Measurements from ENCODE around the gene MAN1B1. TPM values are rescaled to one million over a fixed set of nuclear protein-coding genes. Genes with fewer than 3 reads are reported as not detected.

MAN1B1 gene
- polyA plus RNA-seq, 1 donor (not counting 4 experiments of a cell fraction or from before 2014, with no cell fraction given) = 34.3 TPM

DNA sequence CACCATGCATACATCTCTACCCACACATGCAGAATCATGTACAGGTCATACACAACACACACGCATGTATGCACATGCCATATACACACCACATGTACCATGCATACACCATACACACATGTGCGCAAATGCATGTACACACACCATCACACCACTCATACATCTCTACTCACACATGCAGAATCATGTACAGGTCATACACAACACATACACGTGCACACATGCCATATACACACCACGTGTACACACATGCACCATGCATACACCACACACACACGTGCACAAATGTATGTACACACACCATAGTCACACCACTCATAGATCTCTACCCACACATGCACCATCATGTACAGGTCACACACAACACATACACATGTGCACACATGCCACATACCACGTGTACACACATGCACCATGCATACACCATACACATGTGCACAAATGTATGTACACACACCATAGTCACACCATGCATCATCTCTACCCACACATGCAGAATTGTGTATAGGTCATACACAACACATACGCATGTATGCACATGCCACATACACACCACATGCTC lies 66.1 kb downstream of the MAN1B1 start:
- Histone ChIP-seq H3K27ac (ENCODE audit: control insufficient read depth, insufficient read depth, low read length) (no peak overlapping the region), H3K27me3 (ENCODE audit: control insufficient read depth, extremely low read depth, insufficient read depth, low read length) (peaks cover 22% of the 10 kb centered on the region), H3K4me2 (ENCODE audit: control insufficient read depth, extremely low read depth, insufficient read depth, low read depth, low read length) (no peak overlapping the region), H3K9ac (ENCODE audit: control insufficient read depth, extremely low read depth, insufficient read depth, low read length) (no peak overlapping the region), H3K9me3 (ENCODE audit: control insufficient read depth, low read depth, low read length) (no peaks in the 10 kb centered on the region), H3K79me2 (ENCODE audit: control insufficient read depth, insufficient read depth, low read length) (no peaks in the 10 kb centered on the region), H3K4me1 (ENCODE audit: control insufficient read depth, extremely low read depth, insufficient read depth, low read length) (peaks cover 4% of the 10 kb centered on the region), H4K20me1 (ENCODE audit: control insufficient read depth, extremely low read depth, insufficient read depth, low read length) (no peaks in the 10 kb centered on the region), H3K4me3 (ENCODE audit: control insufficient read depth in 2 of 3, extremely low read depth in 1 of 3, insufficient read depth in 2 of 3, low read depth in 1 of 3, low read length in 3 of 3) (no peak overlapping the region), H3K36me3 (ENCODE audit: control insufficient read depth in 2 of 2, extremely low read depth in 1 of 2, insufficient read depth in 2 of 2, low read length in 2 of 2) (no peaks in the 10 kb centered on the region), H2AFZ (ENCODE audit: control insufficient read depth, low read length) (no peak overlapping the region), H3K9me1 (ENCODE audit: control insufficient read depth, extremely low read depth, insufficient read depth, low read length) (no peaks in the 10 kb centered on the region)
- FAIRE-seq (no peak), DNase-seq (ENCODE audit: low read depth, low spot score) (no peak)
- dilution Hi-C loops (cut with MboI; ENCODE audit: extremely low pct_ligation_motif_present, low sequenced_read_pairs) = no loop called here
- no peak for TF ChIP-seq EZH2 (IDR thresholded peaks at IDR 0.05; ENCODE audit: low read length)
- TF ChIP-seq, protein P1, sequence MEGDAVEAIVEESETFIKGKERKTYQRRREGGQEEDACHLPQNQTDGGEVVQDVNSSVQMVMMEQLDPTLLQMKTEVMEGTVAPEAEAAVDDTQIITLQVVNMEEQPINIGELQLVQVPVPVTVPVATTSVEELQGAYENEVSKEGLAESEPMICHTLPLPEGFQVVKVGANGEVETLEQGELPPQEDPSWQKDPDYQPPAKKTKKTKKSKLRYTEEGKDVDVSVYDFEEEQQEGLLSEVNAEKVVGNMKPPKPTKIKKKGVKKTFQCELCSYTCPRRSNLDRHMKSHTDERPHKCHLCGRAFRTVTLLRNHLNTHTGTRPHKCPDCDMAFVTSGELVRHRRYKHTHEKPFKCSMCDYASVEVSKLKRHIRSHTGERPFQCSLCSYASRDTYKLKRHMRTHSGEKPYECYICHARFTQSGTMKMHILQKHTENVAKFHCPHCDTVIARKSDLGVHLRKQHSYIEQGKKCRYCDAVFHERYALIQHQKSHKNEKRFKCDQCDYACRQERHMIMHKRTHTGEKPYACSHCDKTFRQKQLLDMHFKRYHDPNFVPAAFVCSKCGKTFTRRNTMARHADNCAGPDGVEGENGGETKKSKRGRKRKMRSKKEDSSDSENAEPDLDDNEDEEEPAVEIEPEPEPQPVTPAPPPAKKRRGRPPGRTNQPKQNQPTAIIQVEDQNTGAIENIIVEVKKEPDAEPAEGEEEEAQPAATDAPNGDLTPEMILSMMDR (optimal IDR thresholded peaks at IDR 0.05 in 1 of 3, IDR thresholded peaks at IDR 0.05 in 1 of 3, conservative IDR thresholded peaks at IDR 0.05 in 1 of 3; ENCODE audit: extremely low read depth in 1 of 3, insufficient read depth in 2 of 3, low read length in 3 of 3) = no peak

DNA sequence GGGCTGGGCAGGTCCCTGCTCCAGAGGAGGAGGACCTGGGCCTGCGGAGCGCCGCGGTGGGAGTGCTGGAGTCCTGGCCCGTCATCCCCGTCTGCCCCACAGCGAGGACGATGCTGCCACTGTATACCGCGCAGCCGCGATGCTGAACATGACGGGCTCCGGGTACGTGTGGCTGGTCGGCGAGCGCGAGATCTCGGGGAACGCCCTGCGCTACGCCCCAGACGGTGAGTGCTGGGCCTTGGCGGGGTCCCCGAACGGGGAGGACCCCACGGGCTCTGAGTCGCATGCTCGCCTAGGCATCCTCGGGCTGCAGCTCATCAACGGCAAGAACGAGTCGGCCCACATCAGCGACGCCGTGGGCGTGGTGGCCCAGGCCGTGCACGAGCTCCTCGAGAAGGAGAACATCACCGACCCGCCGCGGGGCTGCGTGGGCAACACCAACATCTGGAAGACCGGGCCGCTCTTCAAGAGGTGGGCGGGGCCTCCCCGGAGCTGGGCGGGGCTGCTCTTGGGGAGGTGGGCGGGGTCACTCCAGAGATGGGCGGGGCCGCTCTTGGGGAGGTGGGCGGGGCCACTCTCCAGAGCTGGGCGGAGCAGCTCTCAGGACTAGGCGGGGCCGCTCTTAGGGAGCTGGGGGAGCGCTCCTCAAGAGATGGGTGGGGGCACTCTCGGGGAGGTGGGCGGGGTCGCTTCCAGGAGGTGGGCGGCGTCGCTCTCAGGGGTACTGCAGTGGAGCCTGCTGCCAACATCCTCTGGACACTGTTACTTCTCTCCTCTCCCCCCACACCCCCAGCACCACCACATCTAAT lies 70.0 kb downstream of the MAN1B1 start:
- H3K27ac ChIP-seq (ENCODE audit: control insufficient read depth, insufficient read depth, low read length) = no peak overlapping the region
- H3K9me3 ChIP-seq (ENCODE audit: control insufficient read depth, low read depth, low read length) = no peaks in the 10 kb centered on the region
- H4K20me1 ChIP-seq (ENCODE audit: control insufficient read depth, extremely low read depth, insufficient read depth, low read length) = no peaks in the 10 kb centered on the region
- peak; percentile 33 for DNase-seq (ENCODE audit: low read depth, low spot score)
- peak overlapping the region; percentile 15 for H3K9ac ChIP-seq (ENCODE audit: control insufficient read depth, extremely low read depth, insufficient read depth, low read length)
- dilution Hi-C loops (cut with MboI; ENCODE audit: extremely low pct_ligation_motif_present, low sequenced_read_pairs) = no loop called here
- H3K36me3 ChIP-seq (ENCODE audit: control insufficient read depth in 2 of 2, extremely low read depth in 1 of 2, insufficient read depth in 2 of 2, low read length in 2 of 2) = no peaks in the 10 kb centered on the region
- peak overlapping the region; percentile 76 for H3K4me2 ChIP-seq (ENCODE audit: control insufficient read depth, extremely low read depth, insufficient read depth, low read depth, low read length)
- no peak for FAIRE-seq
- no peaks in the 10 kb centered on the region for H3K79me2 ChIP-seq (ENCODE audit: control insufficient read depth, insufficient read depth, low read length)
- TF ChIP-seq, protein P1 (optimal IDR thresholded peaks at IDR 0.05 in 1 of 3, IDR thresholded peaks at IDR 0.05 in 1 of 3, conservative IDR thresholded peaks at IDR 0.05 in 1 of 3; ENCODE audit: extremely low read depth in 1 of 3, insufficient read depth in 2 of 3, low read length in 3 of 3) = no peak
- TF ChIP-seq EZH2 (IDR thresholded peaks at IDR 0.05; ENCODE audit: low read length) = no peak
- no peaks in the 10 kb centered on the region for H3K9me1 ChIP-seq (ENCODE audit: control insufficient read depth, extremely low read depth, insufficient read depth, low read length)
- H3K27me3 ChIP-seq (ENCODE audit: control insufficient read depth, extremely low read depth, insufficient read depth, low read length) = peaks cover 52% of the 10 kb centered on the region
- H3K4me3 ChIP-seq (ENCODE audit: control insufficient read depth in 2 of 3, extremely low read depth in 1 of 3, insufficient read depth in 2 of 3, low read depth in 1 of 3, low read length in 3 of 3) = peak overlapping the region in 1 of 3 experiments; percentile 40
- H3K4me1 ChIP-seq (ENCODE audit: control insufficient read depth, extremely low read depth, insufficient read depth, low read length) = peaks cover 4% of the 10 kb centered on the region
- H2AFZ ChIP-seq (ENCODE audit: control insufficient read depth, low read length) = peak overlapping the region; percentile 80

All from keratinocyte (primary cell).